Endothelial cell of umbilical vein (primary cell): ENCODE data around the gene RBPJL. TPM values are rescaled to one million over a fixed set of nuclear protein-coding genes. Genes with fewer than 3 reads are reported as not detected.

Experiments
- BruUV-seq: library from RNA; stranded (reverse); fragments of 400-500 nt; replicated peaks from 2 replicates; lab custom pipeline; 2021; lab: Mats Ljungman, UMichigan
- CTCF ChIA-PET: fragments of 300-600, 350-600 bp; sonication (Branson Sonifier 250); formaldehyde crosslinking; loops from one replicate; lab custom pipeline; 2021; ENCODE audit warnings: antibody characterized with exemption, inconsistent platforms; lab: Charles Lee
- POLR2A ChIA-PET: fragments of 300-600, 350-600 bp; sonication (Branson Sonifier 250); formaldehyde crosslinking; loops from one replicate; lab custom pipeline; 2021; ENCODE audit warnings: antibody characterized with exemption, inconsistent platforms; lab: Charles Lee
- DNase-seq: peaks from one replicate; pipeline ENCODE4 v3.0.0-alpha.2; 2011; ENCODE audit warnings: low read depth, low spot score
- FAIRE-seq: peaks from 2 replicates; lab custom pipeline; 2011; peaks lifted over from hg19 to GRCh38; lab: Jason Lieb, UNC
- H2AFZ ChIP-seq: 2 replicates; pipeline ENCODE4 v1.6.0; 2012; ENCODE audit warnings: low read depth, low read length, control low read depth, inconsistent platforms
- H3K27ac ChIP-seq: 2 replicates; pipeline ENCODE4 v1.5.1; 2011; ENCODE audit warnings: low read depth, mild to moderate bottlenecking, control low read depth, low read length, moderate library complexity; ENCODE audit not compliant: insufficient read depth
- H3K27me3 ChIP-seq, 2 experiments: 2 replicates each; pipeline versions ENCODE4 v1.6.0 to v1.6.1; 2011; ENCODE audit warnings: low read length in 2 of 2, mixed read lengths in 1 of 2; ENCODE audit not compliant: control insufficient read depth in 2 of 2, insufficient read depth in 2 of 2
- H3K36me3 ChIP-seq, 2 experiments: 2 replicates in 1 of 2; 3 replicates in 1 of 2; pipeline ENCODE4 v1.5.1; 2011; ENCODE audit warnings: low read length in 2 of 2, mild to moderate bottlenecking in 1 of 2, moderate library complexity in 1 of 2; ENCODE audit not compliant: control insufficient read depth in 2 of 2, insufficient read depth in 2 of 2; ENCODE audit errors: extremely low read depth in 1 of 2
- H3K4me1 ChIP-seq: 3 replicates; pipeline ENCODE4 v1.5.1; 2011; ENCODE audit warnings: mild to moderate bottlenecking, low read length; ENCODE audit not compliant: control insufficient read depth, insufficient read depth; ENCODE audit errors: extremely low read depth
- H3K4me2 ChIP-seq: 2 replicates; pipeline ENCODE4 v1.6.1; 2011; ENCODE audit warnings: low read length, control low read depth, mixed read lengths; ENCODE audit not compliant: insufficient read depth
- H3K4me3 ChIP-seq, 3 experiments: fragments of 200-600 bp in 1 of 3; sonication (generic), shearing (Covaris generic) in 1 of 3; replicated peaks in 1 of 3; 2 replicates each; pipeline ENCODE4 v1.5.1; 2011 to 2016; ENCODE audit warnings: control low read depth in 3 of 3, low read length in 3 of 3, mild to moderate bottlenecking in 2 of 3, inconsistent platforms in 1 of 3, low read depth in 1 of 3, moderate library complexity in 1 of 3; ENCODE audit not compliant: insufficient read depth in 1 of 3
- H3K79me2 ChIP-seq: 2 replicates; pipeline ENCODE4 v1.6.0; 2012; ENCODE audit warnings: low read length, inconsistent platforms; ENCODE audit not compliant: control insufficient read depth, insufficient read depth
- H3K9ac ChIP-seq: replicated peaks from 2 replicates; pipeline ENCODE3; 2011; ENCODE audit warnings: low read length, control low read depth; ENCODE audit not compliant: insufficient read depth; ENCODE audit errors: extremely low read depth
- H3K9me1 ChIP-seq: replicated peaks from 3 replicates; pipeline ENCODE4 v1.6.0; 2011; ENCODE audit warnings: mild to moderate bottlenecking, low read length; ENCODE audit not compliant: control insufficient read depth, insufficient read depth; ENCODE audit errors: extremely low read depth
- H3K9me3 ChIP-seq: replicated peaks from 2 replicates; pipeline ENCODE4 v1.5.1; 2012; ENCODE audit warnings: low read length, inconsistent platforms; ENCODE audit not compliant: control insufficient read depth, insufficient read depth
- H4K20me1 ChIP-seq: replicated peaks from 2 replicates; pipeline ENCODE3; 2011; ENCODE audit warnings: mild to moderate bottlenecking, low read length; ENCODE audit not compliant: control insufficient read depth, insufficient read depth; ENCODE audit errors: extremely low read depth
- CTCF ChIP-seq, 2 donors: IDR thresholded peaks; 1 replicate in 1 of 2; 2 replicates in 1 of 2; pipeline ENCODE4 v1.5.1; 2011; ENCODE audit warnings: low read length in 2 of 2, mild to moderate bottlenecking in 2 of 2, moderate library complexity in 2 of 2, control low read depth in 1 of 2, inconsistent platforms in 1 of 2, low read depth in 1 of 2; ENCODE audit not compliant: insufficient read depth in 1 of 2; ENCODE audit errors: extremely low read depth in 1 of 2
- EZH2 ChIP-seq: IDR thresholded peaks from 2 replicates; pipeline ENCODE4 v1.6.1; 2012; ENCODE audit warnings: borderline replicate concordance, low read depth, mild to moderate bottlenecking, moderate library complexity, low read length, inconsistent platforms; ENCODE audit not compliant: severe bottlenecking
- FOS ChIP-seq: IDR thresholded peaks from 2 replicates; pipeline ENCODE4 v1.6.1; 2011; ENCODE audit warnings: mild to moderate bottlenecking, low read length, moderate library complexity, borderline replicate concordance; ENCODE audit not compliant: insufficient read depth
- GATA2 ChIP-seq: IDR thresholded peaks from 2 replicates; pipeline ENCODE4 v1.7.0; 2011; ENCODE audit warnings: low read depth, mild to moderate bottlenecking, moderate library complexity, mixed read lengths, low read length; ENCODE audit not compliant: insufficient read length, insufficient read depth
- JUN ChIP-seq: IDR thresholded peaks from 2 replicates; pipeline ENCODE4 v1.6.1; 2011; ENCODE audit warnings: borderline replicate concordance, low read depth; ENCODE audit not compliant: insufficient read length, insufficient read depth
- MAX ChIP-seq: IDR thresholded peaks from 2 replicates; pipeline ENCODE4 v1.6.1; 2011; ENCODE audit not compliant: insufficient read depth, insufficient read length
- MYC ChIP-seq: IDR thresholded peaks from one replicate; pipeline ENCODE4 v1.6.1; 2011; ENCODE audit warnings: mild to moderate bottlenecking, low read depth, low read length
- POLR2A ChIP-seq: IDR thresholded peaks from 2 replicates; pipeline ENCODE4 v1.6.1; 2012; ENCODE audit warnings: low read depth, mild to moderate bottlenecking, control low read depth, low read length
- POLR2AphosphoS5 ChIP-seq: IDR thresholded peaks from 2 replicates; pipeline ENCODE4 v1.6.1; 2012; ENCODE audit warnings: low read depth, mild to moderate bottlenecking, control low read depth, low read length, moderate library complexity; ENCODE audit not compliant: insufficient read depth
- dilution Hi-C: fragments of 300-500 bp; cut with MboI; formaldehyde crosslinking; loops from one replicate; pipeline ENCODE4 v1.15.0; 2019; ENCODE audit warnings: low sequenced_read_pairs; ENCODE audit not compliant: extremely low pct_ligation_motif_present
- intact Hi-C: fragments of 100-400 bp; cut with micrococcal nuclease; formaldehyde crosslinking; loops from one replicate; pipeline ENCODE4 v1.10.0; 2022
- polyA plus RNA-seq, 4 experiments: library from polyadenylated mRNA; depleted of rRNA in 3 of 4; stranded (reverse) in 3 of 4; unstranded in 1 of 4; fragments of >200 nt; gene quantifications; 2 replicates each; pipeline versions ENCODE4 v1.2.1 to v1.2.3, GENCODE V29; 2011 to 2012; ENCODE audit warnings: missing spikeins in 1 of 4
- total RNA-seq: library from RNA; stranded (reverse); gene quantifications from 2 replicates; pipeline ENCODE4 v1.2.3, GENCODE V29; 2021

Gene RBPJL
- total and polyA plus RNA-seq, 2 donors (not counting 3 experiments of a cell fraction or from before 2014, with no cell fraction given): not detected

GRCh38 chr20:45293041-45294002, 13.3 kb upstream of the RBPJL start:
- FAIRE-seq: peak; percentile 83
- ChIA-PET POLR2A (interaction anchor here (1.1 kb wide), 1 partner anchor 9 kb away, joined by 3 read pairs; no protein-coding TSS in a partner anchor), CTCF (interaction anchor here (0.6 to 6.9 kb wide), 64 partner anchors 7 to 610 kb away, joined by 3 to 169 read pairs (median 4); partner anchors contain the start of genes KCNS1, MATN4 and SYS1)
- no peaks in the 10 kb centered on the region for H3K9me1 ChIP-seq
- dilution Hi-C loops (no loop called here), intact Hi-C loops (loop anchor here (5.0 to 10.0 kb wide), 4 partner anchors 56 to 409 kb away; partner anchors contain the start of genes PABPC1L and YWHAB)
- H4K20me1 ChIP-seq: no peaks in the 10 kb centered on the region
- peaks cover 9% of the 10 kb centered on the region for H3K4me1 ChIP-seq
- H3K4me3 ChIP-seq: peak overlapping the region; percentile 33 to 51 (median 47)
- no peaks in the 10 kb centered on the region for H3K79me2 ChIP-seq
- H3K27ac ChIP-seq: peak overlapping the region; percentile 37
- peak; percentile 76 for DNase-seq
- H3K36me3 ChIP-seq: no peaks in the 10 kb centered on the region
- H3K27me3 ChIP-seq: peaks cover 0 to 8% of the 10 kb centered on the region in 2 experiments
- no TSS peak for BruUV-seq
- H3K4me2 ChIP-seq: peak overlapping the region; percentile 69
- peak overlapping the region; percentile 64 for H3K9ac ChIP-seq
- peak overlapping the region; percentile 98 for H2AFZ ChIP-seq
- no peaks in the 10 kb centered on the region for H3K9me3 ChIP-seq
- TF ChIP-seq GATA2 (no peak), FOS (no peak), JUN (no peak), MYC (no peak), EZH2 (peak; percentile 18), POLR2AphosphoS5 (peak; percentile 21), CTCF (IDR thresholded peaks at IDR 0.05; ENCODE audit: extremely low read depth in 1 of 2, insufficient read depth in 1 of 2, low read depth in 1 of 2, low read length in 2 of 2) (peak; percentile 95 to 99), MAX (peak; percentile 16), POLR2A (no peak)
